ENCODE data around the gene MYO18B.
"Not testable (repeated sequence)": the region's sequence is repeated elsewhere in the genome, so short reads cannot be mapped to it uniquely, and the experiment has no call there.

MYO18B gene, protein sequence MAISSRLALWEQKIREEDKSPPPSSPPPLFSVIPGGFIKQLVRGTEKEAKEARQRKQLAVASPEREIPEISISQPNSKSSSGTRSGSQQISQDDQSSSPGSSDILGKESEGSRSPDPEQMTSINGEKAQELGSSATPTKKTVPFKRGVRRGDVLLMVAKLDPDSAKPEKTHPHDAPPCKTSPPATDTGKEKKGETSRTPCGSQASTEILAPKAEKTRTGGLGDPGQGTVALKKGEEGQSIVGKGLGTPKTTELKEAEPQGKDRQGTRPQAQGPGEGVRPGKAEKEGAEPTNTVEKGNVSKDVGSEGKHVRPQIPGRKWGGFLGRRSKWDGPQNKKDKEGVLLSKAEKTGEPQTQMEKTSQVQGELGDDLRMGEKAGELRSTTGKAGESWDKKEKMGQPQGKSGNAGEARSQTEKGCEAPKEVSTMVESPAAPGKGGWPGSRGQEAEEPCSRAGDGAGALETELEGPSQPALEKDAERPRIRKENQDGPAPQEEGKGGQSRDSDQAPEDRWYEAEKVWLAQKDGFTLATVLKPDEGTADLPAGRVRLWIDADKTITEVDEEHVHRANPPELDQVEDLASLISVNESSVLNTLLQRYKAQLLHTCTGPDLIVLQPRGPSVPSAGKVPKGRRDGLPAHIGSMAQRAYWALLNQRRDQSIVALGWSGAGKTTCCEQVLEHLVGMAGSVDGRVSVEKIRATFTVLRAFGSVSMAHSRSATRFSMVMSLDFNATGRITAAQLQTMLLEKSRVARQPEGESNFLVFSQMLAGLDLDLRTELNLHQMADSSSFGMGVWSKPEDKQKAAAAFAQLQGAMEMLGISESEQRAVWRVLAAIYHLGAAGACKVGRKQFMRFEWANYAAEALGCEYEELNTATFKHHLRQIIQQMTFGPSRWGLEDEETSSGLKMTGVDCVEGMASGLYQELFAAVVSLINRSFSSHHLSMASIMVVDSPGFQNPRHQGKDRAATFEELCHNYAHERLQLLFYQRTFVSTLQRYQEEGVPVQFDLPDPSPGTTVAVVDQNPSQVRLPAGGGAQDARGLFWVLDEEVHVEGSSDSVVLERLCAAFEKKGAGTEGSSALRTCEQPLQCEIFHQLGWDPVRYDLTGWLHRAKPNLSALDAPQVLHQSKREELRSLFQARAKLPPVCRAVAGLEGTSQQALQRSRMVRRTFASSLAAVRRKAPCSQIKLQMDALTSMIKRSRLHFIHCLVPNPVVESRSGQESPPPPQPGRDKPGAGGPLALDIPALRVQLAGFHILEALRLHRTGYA (N-terminal part only)

DNA sequence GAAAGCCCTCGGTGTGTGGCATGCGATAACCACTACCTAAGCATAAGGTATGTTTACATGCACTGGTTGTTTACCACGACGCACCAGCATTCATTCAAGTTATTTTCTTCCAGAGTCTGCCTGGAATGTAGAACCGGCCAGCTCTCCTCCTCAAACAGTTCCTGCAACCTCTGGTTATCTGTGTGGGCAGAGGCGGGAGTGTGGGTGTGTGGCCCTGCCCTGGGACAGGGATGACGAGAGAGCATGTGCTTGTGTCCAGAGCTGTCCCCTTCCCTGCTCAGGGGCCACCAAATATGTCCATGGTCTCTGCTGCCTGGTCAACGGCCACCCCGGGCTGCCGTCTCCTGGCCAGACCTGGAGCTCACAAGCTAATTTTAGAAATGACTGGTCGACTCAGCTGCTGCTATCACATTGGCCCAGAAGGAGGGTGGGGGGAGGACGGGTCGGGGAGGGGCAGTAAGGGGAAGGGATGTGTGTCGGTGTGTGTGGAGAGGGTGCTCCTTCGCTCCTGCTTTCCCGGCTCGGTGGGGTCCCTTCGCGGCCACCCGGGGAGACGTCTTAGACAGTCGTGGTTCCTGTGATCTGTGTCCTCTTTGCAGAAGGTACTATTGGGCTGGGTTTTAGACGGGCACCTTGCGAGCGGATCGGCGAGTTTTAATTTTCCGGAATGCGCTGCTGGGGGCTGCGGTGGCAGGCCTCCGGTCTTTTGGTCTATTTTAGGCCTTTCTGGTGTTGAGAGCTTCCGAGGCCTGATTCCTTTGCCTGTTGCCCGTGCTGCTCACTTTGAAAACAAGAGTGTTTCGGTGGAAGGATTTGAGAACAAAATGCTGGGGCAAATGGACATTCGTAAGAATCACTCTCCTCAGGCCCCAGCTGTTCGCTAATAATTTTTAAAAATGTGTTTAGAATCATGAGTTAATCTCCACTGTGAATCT, at the start of gene MYO18B:
Gene MYO18B, plus strand, starts transcription at position 497 of the 935 bp plus-strand sequence. CDS start 18,905 bp downstream, outside the sequence.
- DNase-seq (ENCODE audit: low read depth): no peak

DNA sequence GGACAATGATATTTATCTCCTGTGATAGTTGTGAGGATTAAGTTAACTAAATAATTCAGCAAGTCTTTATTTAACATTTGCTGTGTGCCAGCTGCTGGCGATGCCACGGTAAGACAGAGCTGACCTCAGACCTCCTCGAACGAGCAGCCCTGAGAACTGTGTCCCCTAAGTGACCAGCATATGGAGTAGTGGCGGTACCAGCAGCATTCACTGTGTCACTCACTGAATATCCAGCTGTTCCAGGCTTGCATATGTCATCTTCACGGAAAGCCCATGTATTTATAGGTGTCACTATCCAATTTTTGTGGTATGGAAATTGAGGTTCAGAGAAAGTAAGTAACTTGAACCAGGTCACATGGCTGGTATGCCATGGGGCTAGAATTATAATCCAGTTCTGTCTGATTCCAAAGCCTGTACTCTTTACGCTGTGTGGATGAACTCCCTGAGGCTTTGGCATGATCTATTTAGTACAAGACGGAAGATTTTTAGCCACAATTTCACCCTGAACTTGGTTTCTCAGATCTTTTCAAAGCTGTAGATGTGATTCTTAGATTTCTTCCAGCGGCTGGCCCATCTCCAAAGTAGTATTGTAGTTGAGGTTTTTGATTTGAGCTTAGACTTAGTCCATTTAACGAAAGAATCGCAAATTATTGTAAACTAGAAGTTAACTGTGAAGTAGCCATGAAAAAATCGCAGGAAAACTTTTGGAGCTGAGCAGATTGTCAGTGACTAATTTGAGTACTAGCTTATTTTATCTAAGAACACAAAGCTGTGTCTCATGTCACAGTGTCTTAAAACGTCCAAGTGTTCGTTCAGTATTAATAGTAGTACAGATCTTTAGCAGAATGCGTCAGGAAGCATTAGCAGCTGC, 49.4 kb upstream of the MYO18B start:
- no peak for DNase-seq (ENCODE audit: low read depth)

DNA sequence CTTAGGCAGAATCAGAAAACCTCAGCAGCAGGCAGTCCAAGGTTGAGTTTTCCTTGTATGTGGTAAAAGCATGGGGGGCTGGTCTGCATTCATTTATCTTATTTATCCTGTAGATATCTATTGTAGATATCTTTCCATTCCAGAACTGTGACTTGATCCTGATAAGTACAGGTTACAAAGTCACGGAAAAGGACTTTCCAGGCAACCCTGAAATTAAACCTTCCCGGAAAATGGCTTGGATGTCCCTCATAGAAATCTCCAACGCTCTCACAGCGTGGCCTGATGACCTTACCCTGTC, 48.8 kb upstream of the MYO18B start:
- no peak for DNase-seq (ENCODE audit: low read depth)

DNA sequence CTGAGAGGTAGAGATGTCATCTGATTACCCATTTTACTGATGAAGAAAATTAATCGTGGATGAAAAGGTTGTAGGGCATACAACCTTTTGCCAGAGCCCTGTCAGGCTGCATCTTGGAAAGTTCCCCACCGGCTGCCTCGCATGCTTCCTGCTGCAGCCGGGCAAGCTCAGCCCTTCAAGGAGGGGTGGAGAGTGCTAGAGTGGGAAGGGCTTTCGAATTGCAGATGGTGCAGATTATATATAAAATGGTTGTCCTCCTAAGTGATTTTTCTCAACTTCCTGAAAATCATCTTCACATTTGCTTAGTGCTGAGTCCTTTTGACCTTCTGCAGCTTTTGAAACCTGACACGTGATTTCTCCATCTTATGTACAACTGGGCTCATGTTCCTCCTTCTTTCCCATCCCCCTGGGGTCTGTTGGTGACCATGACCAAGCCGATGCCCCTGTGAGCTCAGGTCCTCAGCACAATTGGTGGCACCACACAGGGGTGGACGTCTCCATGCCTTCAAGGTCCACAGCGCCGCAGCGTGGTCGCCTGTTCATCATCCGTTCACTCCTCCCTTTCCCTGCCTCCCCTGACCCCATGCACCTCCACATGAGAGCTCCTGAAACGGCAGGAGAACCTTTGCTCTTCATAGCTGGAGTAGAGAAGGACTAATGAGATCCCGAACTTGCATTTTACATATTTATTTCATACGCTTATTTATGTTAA, 47.6 kb upstream of the MYO18B start:
- DNase-seq (ENCODE audit: low read depth): no peak

DNA sequence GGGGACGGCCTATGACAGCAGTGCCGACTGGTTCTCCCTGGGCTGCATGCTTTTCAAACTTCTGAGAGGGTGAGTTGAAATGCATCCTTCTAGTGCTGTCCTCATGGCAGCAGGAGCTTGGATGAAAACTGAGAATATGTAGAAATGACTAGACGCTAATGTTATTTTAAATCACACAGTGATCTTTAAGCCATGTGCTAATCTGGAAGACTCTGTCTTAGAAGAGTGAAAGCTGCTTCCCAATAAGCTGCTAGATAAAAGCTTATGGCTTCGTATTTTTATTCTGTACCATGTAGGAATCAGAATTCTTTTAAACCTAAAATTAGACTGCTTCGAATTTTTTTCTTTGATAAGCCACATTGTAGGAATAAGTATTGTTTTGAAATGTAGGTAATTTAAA, 46.8 kb upstream of the MYO18B start:
- DNase-seq (ENCODE audit: low read depth): no peak

DNA sequence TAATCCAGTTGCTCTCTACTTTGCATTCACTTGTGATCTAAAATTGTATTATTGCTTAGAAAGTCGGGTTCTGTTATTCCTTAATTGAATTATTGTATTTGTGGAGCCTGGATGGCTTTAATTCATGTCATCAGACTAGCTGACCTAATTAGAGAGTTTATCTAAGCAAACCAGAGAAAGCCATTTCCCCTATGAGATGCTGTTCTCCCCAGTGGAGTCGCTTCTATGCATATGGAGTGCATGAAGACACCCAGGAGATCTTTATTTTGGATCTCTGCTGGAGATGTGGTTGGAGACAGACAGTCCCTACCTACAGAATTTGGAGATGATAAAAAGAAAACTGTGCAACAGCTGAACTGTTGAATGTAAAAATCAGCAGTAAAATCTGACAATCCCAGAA, 45.2 kb upstream of the MYO18B start:
- DNase-seq (ENCODE audit: low read depth): no peak

DNA sequence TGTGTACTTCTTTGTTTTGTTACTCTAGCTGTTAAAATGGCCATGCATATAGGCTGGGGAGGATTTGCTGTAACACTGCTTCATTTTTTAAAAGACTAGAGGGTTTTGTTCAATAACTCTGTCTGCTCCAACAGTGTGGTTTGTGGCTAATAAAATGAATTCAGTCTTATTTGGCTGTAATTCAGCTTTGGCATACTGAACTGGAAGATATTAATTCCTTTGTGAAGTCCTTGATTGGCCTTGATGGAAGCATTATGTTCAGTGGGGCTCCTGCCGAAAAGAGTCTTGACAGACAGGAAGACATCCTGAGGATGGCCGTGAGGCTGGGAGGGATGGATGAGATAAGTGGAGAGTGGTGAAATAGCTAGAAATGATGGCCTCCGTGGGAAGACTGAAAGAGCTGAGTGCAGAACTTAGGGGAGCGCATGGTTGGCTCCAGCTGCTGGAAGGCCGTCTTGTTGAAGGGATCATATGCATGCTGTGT, 44.8 kb upstream of the MYO18B start:
- no peak for DNase-seq (ENCODE audit: low read depth)

DNA sequence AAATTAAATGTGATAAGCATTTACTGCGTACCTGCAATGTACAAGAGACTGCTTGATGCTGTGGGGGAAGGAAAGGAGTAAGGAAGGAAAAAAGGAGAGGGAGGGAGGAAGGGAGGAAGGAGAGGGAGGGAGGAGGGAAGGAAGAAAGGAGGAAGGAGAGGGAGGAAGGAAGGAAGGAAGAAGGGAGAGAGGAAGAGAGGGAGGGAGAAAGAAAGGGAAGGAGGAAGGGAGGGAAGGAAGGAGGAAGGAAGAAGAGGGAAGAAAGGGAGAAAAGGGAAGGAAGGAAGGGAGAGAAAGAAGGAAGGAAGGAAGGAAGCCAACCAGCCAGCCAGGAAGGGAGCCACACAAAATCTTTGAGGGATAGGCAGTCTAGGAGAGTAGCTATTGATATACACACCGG, 44.0 kb upstream of the MYO18B start:
- no peak for DNase-seq (ENCODE audit: low read depth)

DNA sequence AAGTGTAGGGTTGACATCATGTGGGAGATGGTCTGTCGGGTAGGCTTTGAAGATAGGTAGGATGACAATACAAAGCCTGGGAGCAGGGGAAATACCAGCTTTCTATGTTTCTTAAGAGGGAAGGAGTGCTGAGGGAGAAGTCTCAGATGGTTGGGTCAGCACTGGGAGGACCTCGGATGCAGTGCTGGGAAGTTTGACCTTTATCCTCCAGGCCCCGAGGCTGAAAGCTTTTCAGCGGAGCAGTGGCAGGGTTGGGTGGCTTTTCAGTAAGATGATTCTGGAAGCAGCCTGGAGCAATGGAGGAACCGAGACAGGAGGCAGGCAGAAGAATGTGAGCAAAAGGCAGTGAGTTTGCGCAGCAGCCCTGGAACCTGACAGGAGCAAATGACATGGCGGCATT, 43.5 kb upstream of the MYO18B start:
- no peak for DNase-seq (ENCODE audit: low read depth)

DNA sequence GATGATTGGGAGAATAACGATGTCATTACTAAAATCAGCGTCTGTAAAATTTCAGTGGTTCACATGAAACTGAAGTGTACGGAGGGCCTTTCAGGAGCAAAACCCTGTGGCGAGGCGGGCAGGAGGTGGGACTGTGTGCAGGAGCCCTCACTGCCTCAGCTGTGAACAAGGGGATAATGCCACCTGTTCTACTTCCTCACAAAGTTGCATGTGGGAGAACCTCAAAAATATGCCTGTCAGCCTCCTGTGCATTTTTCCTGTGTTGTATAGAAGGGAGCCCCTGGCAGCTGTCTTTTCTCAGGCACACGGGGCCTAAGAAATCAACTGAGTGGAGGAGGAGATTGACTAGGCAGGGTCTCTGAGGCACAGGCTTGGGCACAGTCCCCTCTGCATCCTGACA, 43.0 kb upstream of the MYO18B start:
- no peak for DNase-seq (ENCODE audit: low read depth)

DNA sequence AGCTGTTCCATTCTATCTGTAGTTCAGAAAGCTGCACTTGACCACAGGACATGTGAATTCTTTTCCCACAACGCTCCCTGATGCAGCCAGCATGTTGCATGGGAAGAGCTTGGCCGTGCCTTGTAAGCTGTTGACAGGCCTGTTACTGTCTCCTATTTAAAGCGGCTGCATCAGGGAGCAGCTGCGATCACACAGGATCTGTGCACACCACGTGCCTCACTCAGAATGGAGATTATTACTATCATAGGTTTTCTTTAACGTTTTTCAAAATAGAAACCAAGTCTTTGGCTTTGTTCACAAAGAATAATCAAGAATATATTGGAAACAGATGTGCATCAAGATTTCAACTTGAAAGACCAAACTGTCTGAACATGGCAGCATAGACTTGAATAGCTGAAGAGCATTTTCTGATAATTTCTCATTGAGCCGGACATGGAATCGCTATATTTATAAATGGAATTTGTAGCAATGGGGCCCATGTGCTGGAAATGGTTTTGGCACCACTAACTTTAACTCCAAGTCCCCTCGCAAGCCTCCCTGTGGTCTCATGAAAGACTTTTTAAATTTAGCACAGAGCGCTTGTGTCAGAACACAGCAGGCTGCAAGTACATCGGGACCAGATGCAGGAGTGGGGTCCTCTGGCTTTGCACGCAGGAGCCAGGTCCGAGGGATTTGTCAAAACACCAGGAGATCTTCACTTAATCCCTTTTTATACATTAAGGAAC, 40.8 kb upstream of the MYO18B start:
- no peak for DNase-seq (ENCODE audit: low read depth)

DNA sequence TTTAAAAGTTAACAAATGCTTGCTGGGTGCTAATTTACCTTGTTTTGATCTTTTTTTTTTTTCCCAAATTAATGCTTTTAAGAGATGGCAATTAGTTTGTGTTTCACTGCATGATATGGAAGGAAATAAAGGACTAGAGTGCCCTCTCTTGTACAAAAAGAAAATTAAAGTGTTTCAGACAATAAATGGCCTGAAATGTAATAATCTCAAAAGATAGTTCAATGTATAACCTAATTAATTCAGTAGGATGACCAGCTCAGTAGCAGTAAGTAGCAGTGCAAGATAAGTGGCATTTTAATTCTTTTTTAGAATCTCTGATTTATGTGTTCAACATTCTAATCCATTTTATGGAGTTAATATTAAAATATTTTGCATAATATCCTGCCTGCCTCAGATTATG, 39.9 kb upstream of the MYO18B start:
- DNase-seq (ENCODE audit: low read depth): no peak

DNA sequence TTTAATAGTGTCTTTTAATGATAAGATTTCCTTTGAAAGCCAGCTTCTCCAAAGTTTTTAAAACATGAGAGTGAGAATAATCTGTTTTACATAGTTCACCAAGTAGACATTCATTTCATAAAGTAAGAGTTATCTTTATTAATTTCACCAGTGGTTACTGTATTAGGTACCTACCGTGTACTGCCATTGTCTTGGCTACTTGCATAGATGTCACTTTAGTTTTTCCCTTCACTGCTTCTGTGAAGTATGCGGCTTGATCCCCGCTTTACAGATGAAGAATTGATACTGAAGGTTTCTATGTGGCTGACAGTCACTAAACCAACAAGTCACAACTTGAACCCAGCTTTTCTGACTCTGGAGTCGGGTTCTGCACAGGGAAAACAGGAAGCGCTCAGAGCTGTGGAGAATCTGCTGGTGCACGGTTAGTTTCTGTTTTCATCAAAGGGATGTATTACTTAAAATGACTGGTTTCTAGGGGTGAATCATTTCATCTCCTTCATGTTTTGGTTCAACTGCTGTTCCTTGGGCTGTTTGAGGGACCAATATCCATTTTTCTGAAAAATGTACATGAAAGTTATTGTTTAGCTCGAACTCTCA, 39.3 kb upstream of the MYO18B start:
- DNase-seq (ENCODE audit: low read depth): no peak

DNA sequence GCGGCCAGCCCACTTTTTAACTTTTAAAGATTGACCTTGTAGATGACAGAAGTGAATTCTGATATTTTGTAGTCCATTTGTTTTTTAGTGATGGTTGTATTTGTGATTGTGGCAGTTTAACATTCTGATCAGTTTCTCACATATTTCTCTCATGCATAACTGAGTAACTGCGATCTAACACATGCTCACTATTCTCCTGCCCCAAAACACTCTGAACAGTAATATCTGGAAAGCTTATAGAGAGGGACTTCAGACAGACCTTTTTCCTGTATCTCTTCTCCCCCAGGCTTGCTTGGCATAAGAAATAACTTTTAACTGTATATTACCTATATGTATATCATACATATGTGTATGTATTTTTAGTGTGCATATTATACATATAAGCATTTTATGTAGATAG, 37.3 kb upstream of the MYO18B start:
- DNase-seq (ENCODE audit: low read depth): no peak

DNA sequence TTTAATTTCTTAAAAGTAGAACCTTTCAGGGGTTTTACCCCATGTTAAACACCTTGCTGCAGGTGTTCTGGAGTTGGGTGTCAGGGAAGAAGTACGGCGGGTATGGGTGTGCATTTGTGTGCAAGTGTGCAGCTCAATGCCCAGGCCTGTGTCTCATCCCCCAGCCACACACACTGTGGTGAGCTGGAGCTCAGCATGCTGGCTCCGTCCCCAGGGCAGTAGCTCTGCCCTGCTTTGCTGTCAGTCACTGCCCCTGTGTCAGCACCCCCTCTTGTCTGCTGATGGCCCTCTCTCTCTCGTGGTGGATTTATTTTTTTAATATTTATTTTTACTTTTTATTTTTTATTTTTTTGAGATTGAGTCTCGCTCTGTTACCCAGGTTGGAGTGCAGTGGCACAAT, 35.8 kb upstream of the MYO18B start:
- DNase-seq (ENCODE audit: low read depth): no peak

DNA sequence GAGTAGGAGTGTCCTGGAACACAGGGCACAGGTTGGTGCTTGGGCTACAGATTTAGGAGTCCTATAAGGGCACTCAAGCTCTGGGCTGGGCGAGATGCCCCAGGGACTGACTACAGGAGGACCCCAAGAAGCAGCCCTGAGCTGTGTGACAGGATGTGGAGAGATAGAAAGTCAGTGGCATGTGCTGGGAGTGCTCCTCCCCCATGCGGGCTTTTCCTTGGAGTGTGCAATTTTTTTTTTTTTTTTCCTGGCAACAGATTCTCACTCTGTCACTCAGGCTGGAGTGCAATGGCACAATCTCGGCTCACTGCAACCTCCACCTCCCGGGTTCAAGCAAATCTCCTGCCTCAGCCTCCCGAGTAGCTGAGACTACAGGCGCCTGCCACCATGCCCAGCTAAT, 33.6 kb upstream of the MYO18B start:
- not testable (repeated sequence) for DNase-seq (ENCODE audit: low read depth)

DNA sequence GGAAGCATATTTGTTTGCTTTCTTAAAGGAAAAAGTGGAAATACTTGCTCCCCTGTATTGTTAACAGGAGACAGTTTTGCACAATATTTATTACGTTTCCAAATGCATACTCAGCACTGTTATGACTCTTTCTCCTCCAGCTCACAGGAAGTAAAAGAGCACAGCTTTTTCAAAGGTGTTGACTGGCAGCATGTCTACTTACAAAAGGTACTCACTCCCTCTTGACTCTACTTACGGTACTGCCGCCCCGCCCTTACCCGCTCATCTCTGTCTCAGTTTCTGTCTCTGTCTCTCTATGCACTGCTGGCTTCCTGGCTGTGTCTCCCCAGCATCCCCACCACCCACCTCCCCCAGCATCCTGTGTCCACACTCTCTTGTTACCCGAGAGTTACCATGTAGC, 32.2 kb upstream of the MYO18B start:
- no peak for DNase-seq (ENCODE audit: low read depth)

DNA sequence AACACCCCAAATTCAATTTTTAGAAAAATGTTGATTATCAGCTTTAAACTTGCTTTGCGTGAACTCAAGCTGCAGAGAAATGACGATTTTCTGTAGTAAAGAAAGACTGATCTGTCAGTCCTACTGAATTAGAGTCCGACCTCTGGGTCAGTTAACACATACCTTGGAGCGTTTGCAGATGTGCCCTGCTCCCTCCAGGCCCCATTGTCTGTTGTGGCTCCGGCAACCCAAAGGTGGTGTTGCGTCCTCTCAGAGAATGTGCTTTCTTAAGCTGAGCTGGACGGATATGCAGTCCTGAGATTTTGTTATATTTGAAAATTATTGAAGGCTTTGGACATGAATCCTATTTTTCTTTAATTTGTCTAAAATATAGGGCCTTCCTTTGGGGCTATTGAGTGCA, 31.5 kb upstream of the MYO18B start:
- no peak for DNase-seq (ENCODE audit: low read depth)

DNA sequence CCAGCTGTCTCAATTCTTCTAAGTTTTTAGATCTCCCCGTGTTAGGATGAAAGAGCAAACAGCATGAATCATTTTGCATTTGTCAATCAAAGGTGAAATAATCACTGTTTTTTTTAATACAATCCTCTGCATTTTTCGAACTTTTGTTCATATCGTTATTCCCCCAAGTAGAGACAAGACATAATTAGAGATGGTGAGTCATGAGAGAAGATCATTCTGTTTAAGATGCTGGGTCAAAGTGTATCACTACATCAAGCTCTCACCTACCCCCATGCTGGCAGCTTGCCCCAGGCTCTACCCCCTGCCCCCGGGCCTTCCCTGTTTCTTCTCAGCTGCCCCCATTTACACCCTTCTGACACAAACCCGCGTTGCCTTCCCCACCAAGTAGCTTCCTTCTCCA, 30.5 kb upstream of the MYO18B start:
- no peak for DNase-seq (ENCODE audit: low read depth)
